HepG2 (cell line): Measurements from ENCODE around the gene SLC25A48. TPM values are rescaled to one million over a fixed set of nuclear protein-coding genes. Genes with fewer than 3 reads are reported as not detected.

Experiments
- ATAC-seq: fragments of 200-7000 bp; cut with Tn5 transposase; 3 replicates; pipeline ENCODE4 v1.9.1; 2020; ENCODE audit warnings: mild to moderate bottlenecking, moderate library complexity
- BruUV-seq: library from RNA; stranded (reverse); fragments of 400-500 nt; replicated peaks from 2 replicates; lab custom pipeline; 2021; lab: Mats Ljungman, UMichigan
- CTCF ChIA-PET: fragments of 300-600 bp; formaldehyde crosslinking; extraction: SDS; loops from one replicate; lab custom pipeline; 2021; ENCODE audit warnings: low total read pairs, inconsistent platforms, low intra/inter-chr PET ratio; lab: Yijun Ruan, JAX
- POLR2A ChIA-PET: fragments of 350-600 bp; sonication (Branson Sonifier 250); formaldehyde crosslinking; loops from one replicate; lab custom pipeline; 2020; ENCODE audit warnings: antibody characterized with exemption, inconsistent platforms; lab: Yijun Ruan, JAX
- DNase-seq: peaks from one replicate; pipeline ENCODE4 v3.0.0-alpha.2; 2015; ENCODE audit warnings: low spot score
- FAIRE-seq: peaks from 3 replicates; lab custom pipeline; 2011; peaks lifted over from hg19 to GRCh38; lab: Jason Lieb, UNC
- H2AFZ ChIP-seq: one replicate; pipeline ENCODE4 v1.6.1; 2011; ENCODE audit warnings: low read length, inconsistent platforms
- H3K27ac ChIP-seq: fragments of 300-600 bp; 3 replicates; pipeline ENCODE4 v1.8.0; 2011; ENCODE audit warnings: mixed run types, mild to moderate bottlenecking, mixed read lengths, low read length, inconsistent platforms; ENCODE audit not compliant: insufficient read depth; ENCODE audit errors: extremely low read length
- H3K27me3 ChIP-seq, 2 experiments: fragments of 200-600 bp in 1 of 2; 2 replicates in 1 of 2; 3 replicates in 1 of 2; pipeline versions ENCODE4 v1.6.0 to v1.8.0; 2011; ENCODE audit warnings: low read length in 2 of 2, mild to moderate bottlenecking in 2 of 2, moderate library complexity in 2 of 2, inconsistent platforms in 1 of 2; ENCODE audit not compliant: insufficient read depth in 2 of 2, control insufficient read depth in 1 of 2
- H3K36me3 ChIP-seq, 2 experiments: fragments of 200-600 bp in 1 of 2; replicated peaks in 1 of 2; 2 replicates in 1 of 2; 3 replicates in 1 of 2; pipeline versions ENCODE4 v1.5.1 to v1.8.0; 2011; ENCODE audit warnings: low read length in 2 of 2, inconsistent platforms in 1 of 2; ENCODE audit not compliant: insufficient read depth in 2 of 2, control insufficient read depth in 1 of 2
- H3K4me1 ChIP-seq: 2 replicates; pipeline ENCODE4 v1.5.1; 2012; ENCODE audit warnings: low read length, inconsistent platforms; ENCODE audit not compliant: insufficient read depth
- H3K4me2 ChIP-seq: 2 replicates; pipeline ENCODE4 v1.6.0; 2011; ENCODE audit warnings: low read depth, low read length, inconsistent platforms
- H3K4me3 ChIP-seq, 3 experiments: fragments of 200-600 bp in 1 of 3; sonication (generic), shearing (Covaris generic) in 1 of 3; replicated peaks in 1 of 3; 2 replicates each; pipeline ENCODE4 v1.5.1; 2011 to 2016; ENCODE audit warnings: low read length in 3 of 3, inconsistent platforms in 2 of 3, low read depth in 2 of 3, mild to moderate bottlenecking in 2 of 3, control low read depth in 1 of 3, mixed read lengths in 1 of 3; ENCODE audit not compliant: insufficient read depth in 1 of 3
- H3K79me2 ChIP-seq: one replicate; pipeline ENCODE4 v1.6.1; 2011; ENCODE audit warnings: low read length, inconsistent platforms; ENCODE audit not compliant: insufficient read depth
- H3K9ac ChIP-seq: 2 replicates; pipeline ENCODE4 v1.6.0; 2011; ENCODE audit warnings: mild to moderate bottlenecking, low read depth, low read length, inconsistent platforms; ENCODE audit not compliant: insufficient read depth
- H3K9me3 ChIP-seq: 2 replicates; pipeline ENCODE4 v1.5.1; 2012; ENCODE audit warnings: mild to moderate bottlenecking, low read length
- H4K20me1 ChIP-seq: 2 replicates; pipeline ENCODE4 v1.6.0; 2011; ENCODE audit warnings: inconsistent platforms, mild to moderate bottlenecking, low read length, moderate library complexity; ENCODE audit not compliant: insufficient read depth
- EED ChIP-seq: sonication (generic); formaldehyde crosslinking; IDR thresholded peaks from 2 replicates; pipeline ENCODE4 v1.5.0; 2020; ENCODE audit warnings: mild to moderate bottlenecking, missing genetic modification reagents
- PAF1 ChIP-seq: IDR thresholded peaks from 2 replicates; pipeline ENCODE4 v1.6.1; 2016; ENCODE audit warnings: missing genetic modification reagents, missing compliant biosample characterization
- PBX3 ChIP-seq: sonication (generic); formaldehyde crosslinking; IDR thresholded peaks from 2 replicates; pipeline ENCODE4 v1.8.1; 2023; ENCODE audit warnings: missing genetic modification reagents, inconsistent platforms, borderline replicate concordance
- SRSF9 ChIP-seq: fragments of 200-400 bp; formaldehyde crosslinking; IDR thresholded peaks from 2 replicates; pipeline ENCODE4 v1.6.1; 2018; ENCODE audit warnings: borderline replicate concordance, mild to moderate bottlenecking, low read depth, low read length; ENCODE audit not compliant: insufficient read depth, poor library complexity, severe bottlenecking
- U2AF1 ChIP-seq: fragments of 200-400 bp; formaldehyde crosslinking; optimal IDR thresholded peaks from 2 replicates; pipeline ENCODE3; 2017; ENCODE audit warnings: mild to moderate bottlenecking, low read depth, low read length
- ZBTB43 ChIP-seq: sonication (generic); formaldehyde crosslinking; conservative IDR thresholded peaks from 2 replicates; pipeline ENCODE4 v1.4.0; 2020; ENCODE audit warnings: missing genetic modification reagents
- ZNF276 ChIP-seq: sonication (generic); formaldehyde crosslinking; IDR thresholded peaks from 2 replicates; pipeline ENCODE4 v1.4.0; 2020; ENCODE audit warnings: mild to moderate bottlenecking, low read depth, missing genetic modification reagents
- ZNF7 ChIP-seq: IDR thresholded peaks from 2 replicates; pipeline ENCODE4 v1.6.1; 2016; ENCODE audit warnings: missing biosample characterization, missing genetic modification reagents
- ZNF841 ChIP-seq: sonication (generic); formaldehyde crosslinking; IDR thresholded peaks from 2 replicates; pipeline ENCODE4 v1.8.1; 2023; ENCODE audit warnings: missing genetic modification reagents, borderline replicate concordance
- WGBS: methylation state at CpG from one replicate; pipeline ENCODE4 v1.1.6; 2017; ENCODE audit warnings: low lambda C conversion rate; 5-methylcytosine and 5-hydroxymethylcytosine counted together
- in situ Hi-C: cut with HindIII; loops from 2 replicates; pipeline ENCODE4 v1.10.0; 2017; ENCODE audit warnings: low pct_unique_long_range_greater_than_20kb; ENCODE audit not compliant: extremely low pct_ligation_motif_present
- intact Hi-C: fragments of 100-400 bp; cut with micrococcal nuclease; formaldehyde crosslinking; loops from one replicate; pipeline ENCODE4 v1.10.0; 2022; ENCODE audit not compliant: unreplicated experiment
- polyA plus RNA-seq, 8 experiments: library from polyadenylated mRNA; depleted of rRNA in 3 of 8; stranded (reverse) in 7 of 8; unstranded in 1 of 8; fragments of >200 nt; fragmentation: Illumina TruSeq in 4 of 8; extraction: Trizol in 4 of 8; gene quantifications; 2 replicates each; pipeline versions ENCODE4 v1.2.1 to v1.2.3, GENCODE V29; 2011 to 2016; ENCODE audit warnings: low read depth in 4 of 8, missing spikeins in 1 of 8, mixed read lengths in 1 of 8; ENCODE audit not compliant: insufficient read depth in 1 of 8
- total RNA-seq, 5 experiments: library from RNA; depleted of rRNA; stranded (reverse); fragments of >200 nt; fragmentation: Illumina TruSeq; extraction: Trizol; gene quantifications; 2 replicates each; pipeline ENCODE4 v1.2.3, GENCODE V29; 2016; ENCODE audit warnings: low read depth in 1 of 5
- TF ChIP-seq, protein P1 (sequence below): sonication (generic); formaldehyde crosslinking; conservative IDR thresholded peaks from 2 replicates; pipeline ENCODE4 v1.4.0; 2020; ENCODE audit warnings: missing genetic modification reagents
- TF ChIP-seq, protein P2 (sequence below): conservative IDR thresholded peaks from 2 replicates; pipeline ENCODE4 v1.6.1; 2018; ENCODE audit warnings: missing genetic modification reagents
- TF ChIP-seq, protein P3 (sequence below): sonication (generic); formaldehyde crosslinking; IDR thresholded peaks from 2 replicates; pipeline ENCODE4 v1.4.0; 2020; ENCODE audit warnings: missing genetic modification reagents, borderline replicate concordance

Gene SLC25A48
- total and polyA plus RNA-seq, 2 of the 13 experiments (the other 11 are each of a cell fraction or from before 2014, with no cell fraction given) = 0.17 to 4.5 TPM

DNA sequence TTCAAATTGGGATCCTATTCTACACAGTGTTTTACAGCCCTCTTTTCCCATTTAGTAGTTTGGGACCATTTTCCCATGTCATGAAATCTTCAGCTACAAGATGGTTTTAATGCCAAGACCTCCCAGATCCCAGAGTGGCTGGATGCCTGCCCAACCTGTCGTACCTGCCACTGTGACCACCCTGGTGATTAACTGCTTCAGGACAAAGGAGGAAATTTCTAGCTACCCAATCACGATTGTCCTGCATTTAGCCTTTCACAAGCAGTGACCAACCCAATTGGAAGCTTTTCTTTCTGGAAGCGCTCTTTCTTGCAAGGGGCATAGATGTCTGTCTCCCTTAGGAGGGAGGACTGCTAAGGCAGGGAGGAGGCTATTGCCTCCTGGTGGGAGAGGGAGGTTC is 47.4 kb downstream of the SLC25A48 start (continued):
- TF ChIP-seq, protein P1, sequence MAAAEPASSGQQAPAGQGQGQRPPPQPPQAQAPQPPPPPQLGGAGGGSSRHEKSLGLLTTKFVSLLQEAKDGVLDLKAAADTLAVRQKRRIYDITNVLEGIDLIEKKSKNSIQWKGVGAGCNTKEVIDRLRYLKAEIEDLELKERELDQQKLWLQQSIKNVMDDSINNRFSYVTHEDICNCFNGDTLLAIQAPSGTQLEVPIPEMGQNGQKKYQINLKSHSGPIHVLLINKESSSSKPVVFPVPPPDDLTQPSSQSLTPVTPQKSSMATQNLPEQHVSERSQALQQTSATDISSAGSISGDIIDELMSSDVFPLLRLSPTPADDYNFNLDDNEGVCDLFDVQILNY (CRISPR knock-in tag) = no peak
- no peak for TF ChIP-seq ZBTB43 (CRISPR knock-in tag)
- TF ChIP-seq U2AF1 = no peak
- TF ChIP-seq, protein P2, sequence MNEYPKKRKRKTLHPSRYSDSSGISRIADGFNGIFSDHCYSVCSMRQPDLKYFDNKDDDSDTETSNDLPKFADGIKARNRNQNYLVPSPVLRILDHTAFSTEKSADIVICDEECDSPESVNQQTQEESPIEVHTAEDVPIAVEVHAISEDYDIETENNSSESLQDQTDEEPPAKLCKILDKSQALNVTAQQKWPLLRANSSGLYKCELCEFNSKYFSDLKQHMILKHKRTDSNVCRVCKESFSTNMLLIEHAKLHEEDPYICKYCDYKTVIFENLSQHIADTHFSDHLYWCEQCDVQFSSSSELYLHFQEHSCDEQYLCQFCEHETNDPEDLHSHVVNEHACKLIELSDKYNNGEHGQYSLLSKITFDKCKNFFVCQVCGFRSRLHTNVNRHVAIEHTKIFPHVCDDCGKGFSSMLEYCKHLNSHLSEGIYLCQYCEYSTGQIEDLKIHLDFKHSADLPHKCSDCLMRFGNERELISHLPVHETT (CRISPR knock-in tag) = no peak

- ATAC-seq (no peak), FAIRE-seq (no peak), DNase-seq (no peak)
- H3K4me3 ChIP-seq = no peak overlapping the region
- H3K36me3 ChIP-seq = no peaks in the 10 kb centered on the region
- CTCF ChIA-PET = no interaction called here
- H2AFZ ChIP-seq = no peak overlapping the region
- H3K9me3 ChIP-seq = no peaks in the 10 kb centered on the region
- no peaks in the 10 kb centered on the region for H3K79me2 ChIP-seq
- H4K20me1 ChIP-seq = no peaks in the 10 kb centered on the region
- in situ Hi-C loops (no loop called here), intact Hi-C loops (loop anchor here (5.0 kb wide), 1 partner anchor 51 kb away; the partner anchor contains the start of gene SLC25A48)
- 0 out of 2 replicates have a peak overlapping the region, but pooled peaks have one; percentile 20 for H3K4me2 ChIP-seq
- no TSS peak for BruUV-seq
- 53% methylated on average over 3 of the region's 3 CpGs for WGBS
- H3K27me3 ChIP-seq = 0 out of 5 replicates have a peak, but pooled peaks cover 0 to 2% of the 10 kb centered on the region in 2 experiments
- POLR2A ChIA-PET = no interaction called here
- no peak overlapping the region for H3K9ac ChIP-seq
- H3K4me1 ChIP-seq = peaks cover 14% of the 10 kb centered on the region
- no peak overlapping the region for H3K27ac ChIP-seq
- TF ChIP-seq PAF1 (CRISPR knock-in tag) (no peak), ZNF7 (no peak), ZNF841 (CRISPR knock-in tag) (no peak), ZNF276 (CRISPR knock-in tag) (no peak), PBX3 (CRISPR knock-in tag) (no peak), EED (no peak), SRSF9 (no peak)
- TF ChIP-seq, protein P2 (CRISPR knock-in tag) = no peak
- TF ChIP-seq, protein P3, sequence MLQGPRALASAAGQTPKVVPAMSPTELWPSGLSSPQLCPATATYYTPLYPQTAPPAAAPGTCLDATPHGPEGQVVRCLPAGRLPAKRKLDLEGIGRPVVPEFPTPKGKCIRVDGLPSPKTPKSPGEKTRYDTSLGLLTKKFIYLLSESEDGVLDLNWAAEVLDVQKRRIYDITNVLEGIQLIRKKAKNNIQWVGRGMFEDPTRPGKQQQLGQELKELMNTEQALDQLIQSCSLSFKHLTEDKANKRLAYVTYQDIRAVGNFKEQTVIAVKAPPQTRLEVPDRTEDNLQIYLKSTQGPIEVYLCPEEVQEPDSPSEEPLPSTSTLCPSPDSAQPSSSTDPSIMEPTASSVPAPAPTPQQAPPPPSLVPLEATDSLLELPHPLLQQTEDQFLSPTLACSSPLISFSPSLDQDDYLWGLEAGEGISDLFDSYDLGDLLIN (CRISPR knock-in tag) = no peak
Observed at GRCh38 chr5:135883026-135883425, 48.6 kb downstream of the SLC25A48 start.
